Progenitor cell of endocrine pancreas (in vitro differentiated cells): ENCODE data around the gene NFKBIA. TPM values are rescaled to one million over a fixed set of nuclear protein-coding genes. Genes with fewer than 3 reads are reported as not detected.
"Not testable (repeated sequence)": the region's sequence is repeated elsewhere in the genome, so short reads cannot be mapped to it uniquely, and the experiment has no call there.

Experiments
- DNase-seq: peaks from one replicate; pipeline ENCODE4 v3.0.0; 2021; ENCODE audit warnings: low spot score; ENCODE audit not compliant: unreplicated experiment
- H3K27ac Mint-ChIP-seq: 2 replicates; pipeline ENCODE4 v1.8.0; 2021; ENCODE audit warnings: mild to moderate bottlenecking, moderate library complexity, mixed read lengths
- H3K27me3 Mint-ChIP-seq: 2 replicates; pipeline ENCODE4 v1.8.0; 2021; ENCODE audit warnings: mixed read lengths
- H3K36me3 Mint-ChIP-seq: 2 replicates; pipeline ENCODE4 v1.8.0; 2022; ENCODE audit warnings: mixed read lengths; ENCODE audit not compliant: insufficient read depth
- H3K4me1 Mint-ChIP-seq: 2 replicates; pipeline ENCODE4 v1.8.0; 2021; ENCODE audit warnings: low read depth, mixed read lengths
- H3K4me3 Mint-ChIP-seq: 2 replicates; pipeline ENCODE4 v1.8.0; 2021; ENCODE audit warnings: low read depth, mild to moderate bottlenecking, moderate library complexity, mixed read lengths
- H3K9me3 Mint-ChIP-seq: 2 replicates; pipeline ENCODE4 v1.8.0; 2021; ENCODE audit warnings: low read depth, mixed read lengths
- CTCF ChIP-seq: fragments of 200-600 bp; sonication (generic); IDR thresholded peaks from one replicate; pipeline ENCODE4 v1.5.0; 2021; ENCODE audit warnings: antibody characterized with exemption, mild to moderate bottlenecking; ENCODE audit not compliant: unreplicated experiment
- total RNA-seq: library from RNA; stranded (reverse); gene quantifications from 2 replicates; pipeline ENCODE4 v1.2.1, GENCODE V29; 2021

The NFKBIA gene
- total RNA-seq, 1 donor from 2014 or later = 31.8 TPM

DNA sequence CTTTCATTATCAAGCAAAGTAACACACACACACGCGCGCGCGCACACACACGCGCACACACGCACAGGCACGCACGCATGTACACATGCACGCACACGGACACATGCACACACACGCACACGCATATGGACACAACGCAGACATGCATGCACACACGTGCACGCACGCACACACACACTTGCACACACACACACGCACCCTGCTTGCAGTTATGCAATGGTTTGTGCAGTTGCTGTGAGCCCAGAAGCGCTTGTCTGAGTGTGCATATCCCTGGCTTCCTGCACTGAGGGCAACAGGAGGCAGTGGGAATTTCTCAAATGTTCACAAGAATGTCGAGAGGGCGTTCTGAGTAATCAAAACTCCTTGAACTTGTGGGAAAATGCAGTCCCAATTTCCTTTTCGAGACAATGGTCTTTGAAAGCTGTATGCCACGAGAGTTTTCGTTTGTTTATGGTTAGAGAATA lies 41.6 kb downstream of the NFKBIA start:
- Mint-ChIP-seq H3K9me3 (no peaks in the 10 kb centered on the region), H3K4me3 (no peak overlapping the region), H3K36me3 (no peaks in the 10 kb centered on the region), H3K27me3 (no peaks in the 10 kb centered on the region), H3K4me1 (peaks cover 3% of the 10 kb centered on the region), H3K27ac (no peak overlapping the region)
- no peak for TF ChIP-seq CTCF
- no peak for DNase-seq

DNA sequence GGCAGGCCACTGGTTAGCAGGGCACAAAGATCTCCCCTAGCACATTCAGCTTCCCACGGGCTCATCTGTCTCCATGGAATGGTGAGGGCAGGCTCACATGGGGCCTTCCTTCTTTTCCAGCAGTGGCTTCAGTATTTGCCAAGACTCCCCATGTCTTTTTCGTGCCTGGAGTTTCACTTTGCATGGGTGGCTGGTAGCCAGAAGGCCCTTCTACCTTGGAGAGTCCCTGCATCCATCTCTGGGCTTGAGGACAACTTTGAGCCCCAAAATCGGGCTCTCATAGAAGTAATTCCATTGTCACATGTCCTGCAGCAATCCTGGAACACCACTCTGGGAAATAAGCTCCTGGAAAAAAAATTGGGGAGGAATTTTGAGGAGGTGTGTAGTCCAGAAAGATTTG lies 42.1 kb downstream of the NFKBIA start:
- H3K36me3 Mint-ChIP-seq = no peaks in the 10 kb centered on the region
- DNase-seq = no peak
- H3K9me3 Mint-ChIP-seq = no peaks in the 10 kb centered on the region
- no peaks in the 10 kb centered on the region for H3K4me1 Mint-ChIP-seq
- TF ChIP-seq CTCF = no peak
- H3K27me3 Mint-ChIP-seq = no peaks in the 10 kb centered on the region
- H3K27ac Mint-ChIP-seq = no peak overlapping the region
- H3K4me3 Mint-ChIP-seq = no peak overlapping the region

DNA sequence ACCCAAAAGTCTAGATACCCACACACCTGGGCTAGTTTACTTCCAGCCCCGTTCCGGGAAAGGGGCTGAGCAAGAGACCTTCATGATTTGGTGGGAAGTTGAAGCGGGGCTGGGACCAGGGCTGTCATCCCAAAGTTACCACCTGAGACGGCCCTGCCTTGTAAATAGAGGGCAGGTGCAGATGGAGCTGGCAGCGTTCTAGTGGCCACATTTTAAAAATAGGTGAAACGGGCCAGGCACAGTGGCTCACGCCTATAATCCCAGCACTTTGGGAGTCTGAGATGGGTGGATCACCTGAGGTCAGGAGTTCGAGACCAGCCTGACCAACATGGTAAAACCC lies 43.4 kb downstream of the NFKBIA start:
- Mint-ChIP-seq H3K9me3 (no peaks in the 10 kb centered on the region), H3K4me3 (no peak overlapping the region), H3K4me1 (peaks cover 8% of the 10 kb centered on the region), H3K27ac (no peak overlapping the region), H3K27me3 (no peaks in the 10 kb centered on the region), H3K36me3 (no peaks in the 10 kb centered on the region)
- no peak for TF ChIP-seq CTCF
- no peak for DNase-seq

- H3K27ac Mint-ChIP-seq, H3K4me3 Mint-ChIP-seq, DNase-seq, H3K27me3 Mint-ChIP-seq, H3K36me3 Mint-ChIP-seq, H3K9me3 Mint-ChIP-seq: not testable (repeated sequence)
- peaks cover 13% of the 10 kb centered on the region for H3K4me1 Mint-ChIP-seq
These were observed 44.9 kb downstream of the NFKBIA start for GRCh38 chr14:35359655-35360054.

DNA sequence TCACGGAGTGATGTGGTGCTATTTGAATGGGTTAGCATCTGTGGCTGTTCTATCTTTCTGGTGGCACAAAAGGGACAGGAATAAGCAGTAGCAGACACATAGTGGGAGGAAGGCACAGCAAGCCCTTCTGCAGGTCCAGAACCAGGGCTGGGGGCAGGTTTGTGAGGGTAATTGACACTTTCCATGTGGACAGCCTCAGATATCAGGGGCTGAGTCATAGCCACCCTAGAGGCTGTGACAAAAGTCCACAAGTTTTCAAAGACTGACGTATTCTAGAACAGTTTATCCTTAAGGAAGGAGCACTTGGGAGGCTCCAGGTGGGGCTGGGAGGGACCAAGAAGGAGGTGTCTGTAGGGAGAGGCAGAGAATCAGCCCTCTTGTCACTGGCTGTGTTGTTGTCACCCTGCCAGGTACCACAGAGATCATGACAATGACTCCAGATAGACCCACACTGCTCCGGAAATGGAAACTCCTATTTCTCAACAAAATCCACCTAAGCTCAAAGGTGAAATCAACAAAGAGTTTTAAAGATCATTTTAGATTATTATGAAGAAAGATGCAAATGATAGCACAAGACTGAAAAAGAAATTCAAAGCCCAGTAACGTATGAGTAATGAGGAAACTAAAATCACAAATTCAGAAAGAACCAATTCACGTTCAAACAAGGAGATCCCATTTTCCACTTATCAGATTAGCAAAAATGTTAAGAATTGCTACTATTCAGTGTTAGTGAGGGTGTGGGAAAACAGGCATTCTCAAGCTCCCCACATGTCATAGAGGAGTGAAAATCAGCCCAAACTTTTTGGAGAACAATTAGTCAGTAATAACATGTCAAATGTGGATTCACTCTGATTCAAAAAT lies 48.3 kb downstream of the NFKBIA start:
- no peak for DNase-seq
- no peaks in the 10 kb centered on the region for H3K36me3 Mint-ChIP-seq
- H3K27me3 Mint-ChIP-seq = no peaks in the 10 kb centered on the region
- no peak overlapping the region for H3K4me3 Mint-ChIP-seq
- peaks cover 22% of the 10 kb centered on the region for H3K4me1 Mint-ChIP-seq
- TF ChIP-seq CTCF = no peak
- H3K9me3 Mint-ChIP-seq = no peaks in the 10 kb centered on the region
- peak overlapping the region; percentile 75 for H3K27ac Mint-ChIP-seq

GRCh38 chr14:35355235-35355634 lies 49.3 kb downstream of the NFKBIA start:
- DNase-seq, H3K27me3 Mint-ChIP-seq, H3K27ac Mint-ChIP-seq, H3K36me3 Mint-ChIP-seq, H3K4me3 Mint-ChIP-seq, H3K9me3 Mint-ChIP-seq: not testable (repeated sequence)
- peaks cover 22% of the 10 kb centered on the region for H3K4me1 Mint-ChIP-seq
